Immature natural killer cell (primary cell): Measurements from ENCODE around the gene ZNF691. TPM values are rescaled to one million over a fixed set of nuclear protein-coding genes. Genes with fewer than 3 reads are reported as not detected.
"Not testable (repeated sequence)": the region's sequence is repeated elsewhere in the genome, so short reads cannot be mapped to it uniquely, and the experiment has no call there.

Experiments used
- DNase-seq, 3 donors: peaks; one replicate each; pipeline ENCODE4 v3.0.0; 2022; ENCODE audit warnings: mixed read lengths in 1 of 3
- H3K27ac Mint-ChIP-seq, 6 donors: one replicate each; pipeline ENCODE4 v1.8.0; 2020; ENCODE audit warnings: mixed read lengths in 6 of 6, mild to moderate bottlenecking in 5 of 6, inconsistent platforms in 4 of 6, moderate library complexity in 3 of 6
- H3K27me3 Mint-ChIP-seq, 3 donors: one replicate each; pipeline ENCODE4 v1.8.0; 2020 to 2021; ENCODE audit warnings: low read depth in 3 of 3, mild to moderate bottlenecking in 3 of 3, mixed read lengths in 3 of 3, moderate library complexity in 3 of 3, inconsistent platforms in 1 of 3
- H3K36me3 Mint-ChIP-seq, 3 donors: one replicate each; pipeline ENCODE4 v1.8.0; 2020; ENCODE audit warnings: mixed read lengths in 3 of 3, inconsistent platforms in 2 of 3, mild to moderate bottlenecking in 2 of 3
- H3K4me1 Mint-ChIP-seq, 2 donors: one replicate each; pipeline ENCODE4 v1.8.0; 2020; ENCODE audit warnings: inconsistent platforms in 2 of 2, mild to moderate bottlenecking in 2 of 2, mixed read lengths in 2 of 2, moderate library complexity in 1 of 2
- H3K4me3 Mint-ChIP-seq, 5 donors: one replicate each; pipeline ENCODE4 v1.8.0; 2020; ENCODE audit warnings: mild to moderate bottlenecking in 5 of 5, mixed read lengths in 5 of 5, inconsistent platforms in 3 of 5, moderate library complexity in 3 of 5
- H3K9me3 Mint-ChIP-seq, 6 donors: one replicate each; pipeline ENCODE4 v1.8.0; 2020; ENCODE audit warnings: mild to moderate bottlenecking in 6 of 6, mixed read lengths in 6 of 6, inconsistent platforms in 4 of 6, moderate library complexity in 3 of 6
- polyA plus RNA-seq, 3 donors: library from polyadenylated mRNA; unstranded; fragments of 300-500 nt; fragmentation: Illumina TruSeq; gene quantifications; one replicate each; pipeline ENCODE4 v1.2.3, GENCODE V29; 2021

ZNF691 gene, protein sequence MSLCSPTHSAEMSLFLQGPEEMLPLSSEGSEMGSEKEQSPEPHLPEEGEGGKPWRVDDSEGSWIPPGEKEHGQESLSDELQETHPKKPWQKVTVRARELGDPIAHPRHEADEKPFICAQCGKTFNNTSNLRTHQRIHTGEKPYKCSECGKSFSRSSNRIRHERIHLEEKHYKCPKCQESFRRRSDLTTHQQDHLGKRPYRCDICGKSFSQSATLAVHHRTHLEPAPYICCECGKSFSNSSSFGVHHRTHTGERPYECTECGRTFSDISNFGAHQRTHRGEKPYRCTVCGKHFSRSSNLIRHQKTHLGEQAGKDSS
- polyA plus RNA-seq = 10 to 100 TPM in 1 of 3 donors, 1 to 10 TPM in 2; 5.2 to 10.2 (median 7.1) TPM

DNA sequence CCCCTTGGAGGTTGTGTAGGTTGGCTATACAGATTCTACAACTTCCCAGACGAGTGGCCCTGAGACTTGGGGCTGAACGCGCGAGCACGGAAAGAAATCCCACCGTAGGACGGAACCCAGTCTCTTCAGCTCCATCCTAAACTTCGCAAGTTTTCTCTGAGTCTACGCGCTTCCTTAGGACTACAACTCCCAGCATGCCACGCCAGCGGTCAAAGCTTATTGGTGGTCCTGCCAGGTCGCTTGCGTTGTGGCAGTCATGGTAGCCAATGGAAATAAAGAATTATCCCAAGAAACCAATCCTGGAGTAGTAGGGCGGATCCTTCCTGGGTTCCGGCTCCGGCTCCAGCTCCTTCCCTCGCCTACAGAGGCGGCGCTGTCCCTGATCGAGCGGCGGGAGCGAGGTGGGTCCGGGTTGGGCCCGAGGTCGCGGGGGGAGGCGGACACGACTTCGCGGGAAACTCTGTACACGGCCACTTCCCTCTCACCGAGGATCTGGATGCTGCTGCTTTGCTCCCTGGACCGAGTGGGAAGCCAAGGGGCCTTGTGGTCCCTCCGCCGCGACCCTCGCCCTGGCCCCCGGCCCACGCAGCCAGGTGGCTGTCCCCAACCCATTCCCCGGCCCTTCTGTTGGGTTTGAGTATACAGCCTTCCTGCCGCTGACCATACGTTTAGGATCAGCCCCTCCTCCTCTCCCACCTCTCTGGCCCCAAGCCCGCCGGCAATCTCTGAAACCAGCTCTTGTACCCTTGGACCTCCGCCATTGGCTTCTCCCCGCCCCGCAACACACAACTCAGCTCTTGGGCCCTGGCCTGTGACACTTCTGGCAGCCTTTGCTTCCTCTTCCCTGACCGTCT lies at the start of gene ZNF691:
Gene ZNF691 (plus strand): TSS at position 357 of the 854 bp plus-strand sequence. CDS start 3,046 bp downstream, outside the sequence.
- DNase-seq = peak; percentile 88 to 90 (median 89)
- Mint-ChIP-seq H3K4me3 (peak within 1 kb of the TSS; percentile 92 to 98 (median 98)), H3K4me1 (peaks cover 26 to 35% of the 10 kb centered on the region in 2 donors), H3K27ac (peak within 1 kb of the TSS; percentile 74 to 95 (median 87)), H3K36me3 (peaks cover 7 to 14% (median 10%) of the 10 kb centered on the region in 3 donors), H3K27me3 (peaks cover 0 to 3% (median 0%) of the 10 kb centered on the region in 3 donors), H3K9me3 (no peaks in the 10 kb centered on the region)

DNA sequence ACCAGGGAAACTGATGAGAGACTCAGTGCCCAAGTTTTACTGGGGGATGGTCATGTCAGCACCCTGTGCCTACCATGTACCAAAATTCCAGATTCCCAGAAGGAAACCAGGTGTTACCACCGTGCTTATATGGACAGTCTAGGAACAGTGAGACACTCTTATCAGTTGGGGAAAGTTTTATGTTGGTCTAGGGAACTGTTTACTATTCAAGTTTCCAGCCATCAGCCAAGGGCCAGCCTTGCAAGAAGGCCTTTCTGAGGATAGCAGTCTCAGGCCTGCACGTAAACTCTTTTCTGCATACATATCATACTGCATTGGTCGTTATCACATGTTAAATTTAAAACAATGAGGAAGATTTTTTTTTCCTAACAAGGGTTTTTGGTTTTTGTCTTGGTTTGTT lies 49.0 kb upstream of the ZNF691 start:
- Mint-ChIP-seq H3K27ac (no peak overlapping the region), H3K4me3 (no peak overlapping the region), H3K9me3 (no peaks in the 10 kb centered on the region), H3K27me3 (peaks cover 0 to 4% (median 0%) of the 10 kb centered on the region in 3 donors), H3K4me1 (no peaks in the 10 kb centered on the region), H3K36me3 (no peaks in the 10 kb centered on the region)
- no peak for DNase-seq

DNA sequence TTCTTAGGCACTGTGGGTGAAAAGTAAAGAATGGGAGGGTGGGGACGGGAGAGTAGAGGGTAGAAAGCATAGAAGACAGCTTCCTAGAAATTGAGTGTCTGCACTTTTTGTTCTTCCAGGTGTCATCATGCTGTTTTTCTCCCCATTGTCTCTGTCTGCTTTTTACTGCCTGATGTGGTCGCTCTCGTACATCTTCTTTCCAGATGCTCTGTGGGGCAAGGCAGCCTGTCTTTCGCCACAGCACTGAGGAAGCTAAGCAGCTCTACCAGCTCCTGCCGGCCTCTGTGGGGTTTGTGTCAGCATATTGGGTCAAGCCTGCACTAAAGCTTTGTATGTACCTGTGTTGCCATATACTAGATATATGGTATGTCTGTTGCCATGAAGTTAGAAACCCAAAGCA lies 48.4 kb upstream of the ZNF691 start:
- no peak for DNase-seq
- Mint-ChIP-seq H3K27me3 (peaks cover 0 to 4% (median 0%) of the 10 kb centered on the region in 3 donors), H3K27ac (no peak overlapping the region), H3K9me3 (no peaks in the 10 kb centered on the region), H3K4me1 (no peaks in the 10 kb centered on the region), H3K36me3 (no peaks in the 10 kb centered on the region), H3K4me3 (no peak overlapping the region)

DNA sequence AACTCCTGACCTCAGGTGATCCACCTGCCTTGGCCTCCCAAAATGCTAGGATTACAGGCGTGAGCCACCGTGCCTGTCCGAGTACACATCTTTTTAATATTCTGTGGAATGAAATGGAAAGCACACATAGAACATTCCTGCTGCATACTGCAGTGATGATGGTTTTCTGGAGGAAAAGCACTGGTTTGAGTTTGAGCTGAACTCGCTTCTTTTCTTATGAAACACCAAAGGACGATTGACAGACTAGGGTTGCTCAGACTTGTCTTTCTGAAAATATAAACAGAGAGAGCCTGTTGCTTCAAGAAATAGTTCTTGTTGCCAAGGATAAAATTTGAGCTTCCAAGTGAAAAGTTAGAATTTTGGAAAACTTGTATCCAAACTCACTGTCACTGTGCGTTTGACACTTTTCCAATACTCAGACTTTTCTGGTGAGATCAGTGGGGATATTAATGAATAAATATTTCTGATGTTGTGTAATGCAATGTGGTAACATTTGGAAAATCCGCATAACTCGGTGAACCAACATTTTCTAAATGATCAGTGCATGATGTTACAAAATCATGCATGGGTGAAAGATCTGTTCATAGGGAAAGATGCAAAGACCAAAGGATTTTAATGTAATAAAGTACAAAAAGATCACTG lies 44.5 kb upstream of the ZNF691 start:
- Mint-ChIP-seq H3K36me3 (peaks cover 12 to 19% (median 19%) of the 10 kb centered on the region in 3 donors), H3K27me3 (peaks cover 0 to 2% (median 0%) of the 10 kb centered on the region in 3 donors), H3K4me1 (peaks cover 0 to 1% of the 10 kb centered on the region in 2 donors), H3K27ac (no peak overlapping the region), H3K4me3 (no peak overlapping the region), H3K9me3 (no peaks in the 10 kb centered on the region)
- no peak for DNase-seq

DNA sequence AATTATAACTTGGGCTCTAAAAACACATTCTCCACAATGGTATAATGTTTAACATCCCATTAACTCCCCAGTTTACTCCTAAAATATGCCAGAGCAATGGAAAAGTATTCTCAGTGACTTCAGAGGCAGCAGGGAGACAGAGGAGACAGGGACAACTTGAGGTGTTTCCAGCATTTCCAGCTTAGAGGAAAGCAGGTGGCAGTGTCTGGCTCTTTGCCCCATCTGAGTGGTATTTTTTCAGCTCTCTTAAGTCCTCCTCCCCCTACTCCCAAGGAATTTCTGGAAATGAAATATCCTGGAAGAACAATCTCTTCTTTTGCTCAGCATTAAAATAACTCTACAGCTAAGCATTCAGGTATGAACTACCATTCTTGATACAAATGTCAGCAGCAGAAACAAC lies 40.2 kb upstream of the ZNF691 start:
- H3K9me3 Mint-ChIP-seq = no peaks in the 10 kb centered on the region
- H3K36me3 Mint-ChIP-seq = peaks cover 12 to 19% (median 19%) of the 10 kb centered on the region in 3 donors
- H3K27me3 Mint-ChIP-seq = peaks cover 0 to 2% (median 0%) of the 10 kb centered on the region in 3 donors
- H3K4me3 Mint-ChIP-seq = no peak overlapping the region
- no peak overlapping the region for H3K27ac Mint-ChIP-seq
- DNase-seq = no peak
- peaks cover 0 to 5% of the 10 kb centered on the region in 2 donors for H3K4me1 Mint-ChIP-seq

DNA sequence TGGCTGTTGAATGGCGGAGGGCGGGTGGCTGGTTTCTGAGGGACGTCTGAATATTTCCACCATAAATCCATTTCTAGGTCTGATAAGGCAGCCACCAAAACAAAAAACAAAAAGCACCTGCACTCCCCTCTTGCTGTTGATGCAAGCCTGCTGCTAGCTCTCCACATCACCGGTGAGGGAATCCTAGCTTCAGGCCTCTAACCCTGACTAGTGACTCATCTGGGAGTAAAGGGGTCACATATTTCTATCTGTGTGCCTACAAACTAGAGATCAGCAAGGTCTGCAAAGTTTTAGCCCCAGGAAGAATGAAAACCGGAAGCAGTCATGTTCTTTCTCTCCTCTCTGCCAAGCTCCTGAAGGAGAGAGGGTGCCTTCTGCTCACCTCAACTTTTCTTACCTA lies 39.8 kb upstream of the ZNF691 start:
- no peaks in the 10 kb centered on the region for H3K9me3 Mint-ChIP-seq
- no peak overlapping the region for H3K4me3 Mint-ChIP-seq
- H3K27me3 Mint-ChIP-seq = peaks cover 0 to 2% (median 0%) of the 10 kb centered on the region in 3 donors
- peaks cover 15 to 21% (median 19%) of the 10 kb centered on the region in 3 donors for H3K36me3 Mint-ChIP-seq
- no peak for DNase-seq
- peaks cover 0 to 5% of the 10 kb centered on the region in 2 donors for H3K4me1 Mint-ChIP-seq
- H3K27ac Mint-ChIP-seq = no peak overlapping the region

DNA sequence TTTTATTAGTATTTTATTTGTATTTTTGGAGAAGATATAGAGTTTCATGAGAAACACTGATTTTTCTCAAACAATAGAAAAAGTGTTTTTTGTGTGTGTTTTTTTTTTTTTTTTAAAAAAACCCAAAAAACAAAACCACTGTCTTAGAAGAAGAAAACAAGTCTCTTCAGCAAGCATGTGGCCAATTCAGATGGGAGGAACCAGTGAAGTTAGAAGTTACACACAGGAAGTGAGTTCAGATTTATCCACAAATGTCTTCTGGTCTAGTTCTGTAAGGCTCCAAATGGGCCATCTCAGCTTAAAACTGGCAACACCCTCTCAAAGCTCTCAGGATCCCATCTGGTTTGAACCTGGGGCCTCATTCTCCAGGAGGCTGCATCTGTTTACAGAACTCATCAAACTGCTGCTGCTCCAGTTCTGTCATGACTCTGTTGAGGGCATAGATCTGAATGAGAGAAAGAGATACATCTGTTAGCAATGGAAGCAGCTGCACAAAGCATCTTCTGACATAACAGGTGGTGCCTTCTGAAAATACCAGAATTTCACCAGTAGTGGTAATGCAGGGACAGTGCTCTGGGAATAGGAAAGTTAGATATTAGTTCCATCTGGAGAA lies 39.3 kb upstream of the ZNF691 start:
- Mint-ChIP-seq H3K4me1 (peaks cover 0 to 5% of the 10 kb centered on the region in 2 donors), H3K27ac (peak overlapping the region in 1 of 6 donors; percentile 63), H3K9me3 (no peaks in the 10 kb centered on the region), H3K36me3 (peaks cover 16 to 23% (median 19%) of the 10 kb centered on the region in 3 donors), H3K4me3 (no peak overlapping the region), H3K27me3 (peaks cover 0 to 2% (median 0%) of the 10 kb centered on the region in 3 donors)
- no peak for DNase-seq

DNA sequence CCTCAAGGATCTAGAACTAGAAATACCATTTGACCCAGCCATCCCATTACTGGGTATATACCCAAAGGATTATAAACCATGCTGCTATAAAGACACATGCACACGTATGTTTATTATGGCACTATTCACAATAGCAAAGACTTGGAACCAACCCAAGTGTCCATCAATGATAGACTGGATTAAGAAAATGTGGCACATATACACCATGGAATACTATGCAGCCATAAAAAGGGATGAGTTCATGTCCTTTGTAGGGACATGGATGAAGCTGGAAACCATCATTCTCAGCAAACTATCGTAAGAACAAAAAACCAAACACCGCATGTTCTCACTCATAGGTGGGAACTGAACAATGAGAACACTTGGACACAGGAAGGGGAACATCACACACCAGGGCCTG lies 31.6 kb upstream of the ZNF691 start:
- H3K36me3 Mint-ChIP-seq, H3K9me3 Mint-ChIP-seq, DNase-seq, H3K27me3 Mint-ChIP-seq, H3K27ac Mint-ChIP-seq, H3K4me3 Mint-ChIP-seq: not testable (repeated sequence)
- H3K4me1 Mint-ChIP-seq = peaks cover 19 to 24% of the 10 kb centered on the region in 2 donors

DNA sequence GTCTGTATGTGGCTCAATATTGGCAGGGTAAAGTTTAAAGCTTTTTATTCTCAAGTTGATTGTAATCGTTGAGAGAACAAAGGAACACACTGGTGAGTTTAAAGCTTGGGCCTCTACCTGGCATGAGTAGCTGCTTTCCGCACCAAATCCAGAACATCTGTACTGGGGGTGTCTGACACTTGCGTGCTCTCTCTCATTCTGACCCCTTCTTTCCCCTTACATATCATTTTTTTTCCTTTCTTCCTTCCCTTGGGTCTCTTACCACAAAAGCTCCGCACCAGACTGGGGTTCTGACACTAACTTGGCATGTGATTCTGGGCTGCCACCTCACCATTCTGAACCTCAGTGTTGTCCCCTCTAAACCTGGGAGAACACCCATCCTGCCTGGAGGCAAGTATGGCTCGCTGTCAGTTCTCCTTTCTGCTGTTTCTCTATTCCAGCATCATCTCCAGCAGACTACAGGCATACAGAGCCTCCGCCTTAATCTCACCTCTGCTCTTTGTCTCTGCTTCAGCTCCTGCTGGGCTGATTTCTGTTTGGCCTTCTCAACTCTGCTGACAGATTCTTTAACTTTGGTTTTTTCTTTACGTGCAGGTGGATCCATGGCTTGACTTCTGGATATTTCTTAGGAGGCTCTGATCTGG lies 30.4 kb upstream of the ZNF691 start:
- peak in 2 of 3 donors; percentile 1 to 7 for DNase-seq
- peak overlapping the region; percentile 77 to 91 (median 87) for H3K4me3 Mint-ChIP-seq
- peaks cover 2 to 9% (median 9%) of the 10 kb centered on the region in 3 donors for H3K27me3 Mint-ChIP-seq
- peaks cover 19 to 24% of the 10 kb centered on the region in 2 donors for H3K4me1 Mint-ChIP-seq
- H3K9me3 Mint-ChIP-seq = no peaks in the 10 kb centered on the region
- H3K27ac Mint-ChIP-seq = peak overlapping the region; percentile 63 to 95 (median 92)
- H3K36me3 Mint-ChIP-seq = peaks cover 0 to 4% (median 4%) of the 10 kb centered on the region in 3 donors

DNA sequence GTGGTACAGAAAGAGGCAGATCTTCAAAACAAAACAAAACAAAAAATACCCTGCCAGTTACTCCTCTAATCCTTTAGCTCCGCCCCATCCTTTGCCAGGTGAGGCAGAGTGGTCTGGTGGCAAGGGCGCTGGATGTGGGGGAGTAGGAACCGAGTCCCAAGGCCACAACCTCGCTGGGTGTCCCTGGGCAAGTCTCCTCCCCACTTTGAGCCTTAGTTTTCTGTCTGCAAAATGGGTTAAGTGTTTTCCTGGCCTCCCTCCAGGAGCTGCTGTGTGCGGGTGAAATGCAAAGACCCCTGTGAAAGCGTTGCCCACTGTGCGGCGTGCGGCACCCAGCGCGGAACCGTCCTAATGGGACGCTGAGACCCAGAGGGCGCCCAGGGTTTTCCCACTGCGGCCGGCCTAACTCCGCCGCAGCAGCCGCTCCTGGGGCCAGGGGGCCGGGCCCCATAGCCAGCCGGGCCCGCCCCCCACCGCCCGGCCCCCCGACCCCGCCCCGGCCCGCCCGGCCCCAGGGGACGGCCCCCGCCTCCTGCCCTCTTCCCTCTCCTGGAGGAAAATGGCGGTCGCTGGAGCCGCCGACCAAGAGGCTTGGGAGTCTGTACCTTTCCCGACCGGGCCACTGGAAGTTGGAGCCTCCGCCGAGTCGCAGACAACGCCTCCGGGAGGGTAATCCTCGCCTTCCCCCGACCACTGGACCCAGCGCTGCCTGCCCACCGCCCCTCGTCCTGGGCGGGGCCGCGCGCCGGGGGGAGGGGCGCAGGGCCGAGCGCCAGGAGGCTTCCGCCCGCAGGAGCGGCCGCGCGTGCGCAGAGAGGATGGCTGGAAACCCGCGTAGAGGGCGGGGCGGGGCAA lies 29.6 kb upstream of the ZNF691 start, which contains the start of the genes ERMAP and SVBP:
Gene ERMAP (plus strand): TSS at position 538 of the 855 bp plus-strand sequence. CDS start 13,327 bp downstream, outside the sequence.
Gene SVBP (minus strand): TSS at position 813 of the 855 bp plus-strand sequence. CDS start 853 bp downstream, outside the sequence.
- no peaks in the 10 kb centered on the region for H3K36me3 Mint-ChIP-seq
- H3K4me1 Mint-ChIP-seq = peaks cover 19 to 24% of the 10 kb centered on the region in 2 donors
- peak within 1 kb of the TSS; percentile 63 to 95 (median 92) for H3K27ac Mint-ChIP-seq
- peak; percentile 94 to 96 (median 95) for DNase-seq
- peak within 1 kb of the TSS; percentile 82 to 91 (median 87) for H3K4me3 Mint-ChIP-seq
- peaks cover 2 to 9% (median 9%) of the 10 kb centered on the region in 3 donors for H3K27me3 Mint-ChIP-seq
- H3K9me3 Mint-ChIP-seq = no peaks in the 10 kb centered on the region

DNA sequence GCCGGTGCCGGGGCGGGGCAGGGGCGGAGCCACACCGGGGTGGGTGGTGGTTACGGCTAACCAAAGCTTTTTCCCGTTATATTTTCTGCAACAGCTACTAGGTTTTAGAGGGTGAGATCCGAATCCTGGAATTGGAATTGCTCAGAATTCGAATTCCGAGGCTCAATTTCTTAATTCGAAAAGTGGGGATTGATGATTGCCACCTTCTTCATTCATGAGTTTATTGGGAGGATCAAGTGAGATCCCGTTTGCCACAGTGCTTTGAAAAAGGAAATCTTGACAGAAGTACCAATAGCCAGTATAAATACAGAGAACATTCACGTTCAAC lies 29.0 kb upstream of the ZNF691 start:
- Mint-ChIP-seq H3K4me3 (peak overlapping the region; percentile 79 to 88 (median 85)), H3K4me1 (peaks cover 19 to 24% of the 10 kb centered on the region in 2 donors), H3K36me3 (no peaks in the 10 kb centered on the region), H3K27ac (peak overlapping the region in 3 of 6 donors; percentile 5 to 85 (median 58)), H3K27me3 (peaks cover 2 to 9% (median 9%) of the 10 kb centered on the region in 3 donors), H3K9me3 (no peaks in the 10 kb centered on the region)
- DNase-seq = no peak

DNA sequence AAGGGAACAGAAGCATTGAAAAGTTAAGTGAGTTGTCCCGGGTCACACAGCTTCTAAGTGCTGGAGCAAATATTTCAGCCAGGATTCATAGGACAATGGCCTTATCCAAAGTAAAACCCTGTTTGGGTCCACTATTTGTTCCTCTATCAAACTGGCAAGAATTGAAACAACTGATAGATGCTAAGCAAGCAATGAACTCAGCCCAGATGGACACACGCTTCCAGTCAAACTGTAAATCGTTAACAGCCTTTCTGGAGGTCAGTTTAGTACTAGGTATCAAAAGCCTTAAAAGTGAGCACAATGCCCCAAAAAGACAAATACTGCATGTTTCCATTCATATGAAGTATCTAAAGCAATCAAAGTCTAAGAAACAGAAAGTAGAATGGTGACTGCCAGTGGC lies 28.4 kb upstream of the ZNF691 start:
- no peaks in the 10 kb centered on the region for H3K36me3 Mint-ChIP-seq
- no peak for DNase-seq
- peaks cover 19 to 24% of the 10 kb centered on the region in 2 donors for H3K4me1 Mint-ChIP-seq
- H3K27me3 Mint-ChIP-seq = peaks cover 2 to 9% (median 9%) of the 10 kb centered on the region in 3 donors
- no peaks in the 10 kb centered on the region for H3K9me3 Mint-ChIP-seq
- peak overlapping the region in 1 of 6 donors; percentile 33 for H3K27ac Mint-ChIP-seq
- peak overlapping the region; percentile 45 to 88 (median 82) for H3K4me3 Mint-ChIP-seq
